A549 (cell line): Measurements from ENCODE around the gene MELK. TPM values are rescaled to one million over a fixed set of nuclear protein-coding genes. Genes with fewer than 3 reads are reported as not detected.
A peak's percentile ranks its signal among the peaks of the same experiment; 100 is the strongest.

Experiments
- ATAC-seq, 2 experiments: fragments of 200-7000 bp in 1 of 2; fragments of >200 bp in 1 of 2; cut with Nextera tagmentation in 1 of 2; cut with Tn5 transposase in 1 of 2; 3 replicates each; pipeline versions ENCODE4 v1.8.0 to v1.9.1; 2018 to 2020; ENCODE audit warnings: mild to moderate bottlenecking in 1 of 2, moderate library complexity in 1 of 2
- CTCF ChIA-PET: fragments of 300-600 bp; sonication (Branson Sonifier 250); formaldehyde crosslinking; extraction: SDS; loops from one replicate; lab custom pipeline; 2021; ENCODE audit warnings: antibody characterized with exemption, inconsistent platforms; lab: Yijun Ruan, JAX
- POLR2A ChIA-PET: fragments of 350-600 bp; formaldehyde crosslinking; extraction: SDS; loops from one replicate; lab custom pipeline; 2021; ENCODE audit warnings: antibody characterized with exemption, inconsistent platforms; lab: Yijun Ruan, JAX
- DNase-seq, 2 experiments: peaks; one replicate each; pipeline versions ENCODE4 v3.0.0 to v3.0.0-alpha.2; 2011 to 2016; ENCODE audit warnings: low read depth in 1 of 2, low spot score in 1 of 2
- FAIRE-seq: peaks from 2 replicates; lab custom pipeline; 2011; peaks lifted over from hg19 to GRCh38; lab: Jason Lieb, UNC
- H3K27ac ChIP-seq, 2 experiments: fragments of >200 bp; sonication (Bioruptor Twin); formaldehyde crosslinking; 3 replicates each; pipeline ENCODE4 v1.5.1; 2016 to 2017
- H3K4me1 ChIP-seq: fragments of >200 bp; sonication (Bioruptor Twin); formaldehyde crosslinking; 3 replicates; pipeline ENCODE4 v1.6.1; 2016
- H3K4me2 ChIP-seq: fragments of >200 bp; sonication (Bioruptor Twin); formaldehyde crosslinking; 3 replicates; pipeline ENCODE4 v1.6.1; 2016
- H3K4me3 ChIP-seq: fragments of >200 bp; sonication (Bioruptor Twin); formaldehyde crosslinking; 3 replicates; pipeline ENCODE4 v1.5.1; 2016
- H3K9me3 ChIP-seq: fragments of >200 bp; sonication (Bioruptor Twin); formaldehyde crosslinking; 3 replicates; pipeline ENCODE4 v1.6.1; 2016
- BCL3 ChIP-seq: fragments of >200 bp; sonication (Bioruptor Twin); formaldehyde crosslinking; IDR thresholded peaks from 3 replicates; pipeline ENCODE4 v1.6.1; 2016
- BHLHE40 ChIP-seq: IDR thresholded peaks from 2 replicates; pipeline ENCODE4 v1.6.1; 2012; ENCODE audit warnings: low read depth, low read length, inconsistent platforms
- CTCF ChIP-seq: fragments of >200 bp; sonication (Bioruptor Twin); formaldehyde crosslinking; IDR thresholded peaks from 3 replicates; pipeline ENCODE4 v1.5.1; 2016
- E2F6 ChIP-seq: IDR thresholded peaks from 2 replicates; pipeline ENCODE4 v1.6.1; 2012; ENCODE audit warnings: low read depth, borderline replicate concordance
- EHMT2 ChIP-seq: fragments of 200-600 bp; sonication (generic); IDR thresholded peaks from 2 replicates; pipeline ENCODE4 v1.6.1; 2016; ENCODE audit warnings: antibody characterized with exemption, low read depth, mild to moderate bottlenecking, moderate library complexity
- ELK1 ChIP-seq: fragments of 150-350 bp; IDR thresholded peaks from 2 replicates; pipeline ENCODE4 v1.6.1; 2014; ENCODE audit warnings: low read depth, mild to moderate bottlenecking, low read length
- EP300 ChIP-seq, 2 experiments: fragments of >200 bp; sonication (Bioruptor Twin); formaldehyde crosslinking; IDR thresholded peaks; 2 replicates in 1 of 2; 3 replicates in 1 of 2; pipeline ENCODE4 v1.6.1; 2016 to 2017
- FOSL2 ChIP-seq, 2 experiments: fragments of 450-650 bp in 1 of 2; fragments of >200 bp in 1 of 2; sonication (Bioruptor Twin) in 1 of 2; formaldehyde crosslinking; IDR thresholded peaks; 2 replicates each; pipeline versions ENCODE4 v1.5.0 to v1.6.1; 2016 to 2020; ENCODE audit warnings: mild to moderate bottlenecking in 1 of 2, moderate library complexity in 1 of 2
- FOXS1 ChIP-seq: fragments of 250-450 bp; sonication (Bioruptor Pico); IDR thresholded peaks from 2 replicates; pipeline ENCODE4 v1.5.0; 2020; ENCODE audit warnings: mild to moderate bottlenecking, moderate library complexity
- HMGXB4 ChIP-seq: fragments of 250-450 bp; sonication (Bioruptor Pico); IDR thresholded peaks from 2 replicates; pipeline ENCODE4 v1.5.0; 2021; ENCODE audit warnings: mild to moderate bottlenecking, moderate library complexity, borderline replicate concordance
- KDM1A ChIP-seq: fragments of 200-600 bp; sonication (generic); IDR thresholded peaks from 2 replicates; pipeline ENCODE4 v1.6.1; 2016; ENCODE audit warnings: low read depth, mild to moderate bottlenecking
- MAFK ChIP-seq: fragments of 450-650 bp; IDR thresholded peaks from 2 replicates; pipeline ENCODE4 v1.6.1; 2014; ENCODE audit not compliant: partially characterized antibody
- MAX ChIP-seq: IDR thresholded peaks from 2 replicates; pipeline ENCODE4 v1.6.1; 2012
- PBX3 ChIP-seq: IDR thresholded peaks from 2 replicates; pipeline ENCODE4 v1.6.1; 2012
- POLR2A ChIP-seq: IDR thresholded peaks from 2 replicates; pipeline ENCODE4 v1.6.1; 2012; ENCODE audit warnings: mild to moderate bottlenecking, low read length
- RARB ChIP-seq: fragments of 250-450 bp; sonication (Bioruptor Pico); IDR thresholded peaks from 2 replicates; pipeline ENCODE4 v1.8.0; 2021; ENCODE audit warnings: mild to moderate bottlenecking, moderate library complexity
- RFX5 ChIP-seq: fragments of 450-650 bp; IDR thresholded peaks from 2 replicates; pipeline ENCODE4 v1.7.1; 2014; ENCODE audit warnings: antibody characterized with exemption, mild to moderate bottlenecking, moderate library complexity
- ZFP36 ChIP-seq: fragments of 450-650 bp; IDR thresholded peaks from 2 replicates; pipeline ENCODE4 v1.6.1; 2014; ENCODE audit warnings: borderline replicate concordance; ENCODE audit not compliant: partially characterized antibody
- whole genome bisulfite sequencing: methylation state at CpG from one replicate; pipeline ENCODE4 v1.1.6; 2017; ENCODE audit errors: missing lambda C conversion rate; 5-methylcytosine and 5-hydroxymethylcytosine counted together
- polyA plus RNA-seq, 4 experiments: library from polyadenylated mRNA; depleted of rRNA in 3 of 4; stranded (reverse); fragments of >200 nt; fragmentation: RNase III in 1 of 4; extraction: RNeasy Plus Mini Kit Qiagen cat#74134 plus additional on column Dnase treatment in 1 of 4; gene quantifications; 2 replicates in 3 of 4; 3 replicates in 1 of 4; pipeline ENCODE4 v1.2.3, GENCODE V29; 2011 to 2017

MELK gene
- polyA plus RNA-seq, 2 of the 4 experiments (the other 2 are of a cell fraction), result 72.7 to 92.4 TPM

GRCh38 chr9:36704148-36704547, 131.5 kb downstream of the MELK start:
- DNase-seq, result no peak
- no peak overlapping the region for H3K27ac ChIP-seq
- FAIRE-seq, result no peak
- H3K4me1 ChIP-seq, result no peaks in the 10 kb centered on the region
- TF ChIP-seq CTCF, result no peak
- peak; percentile 78 for TF ChIP-seq MAFK
- POLR2A ChIA-PET, result no interaction called here
- CTCF ChIA-PET, result no interaction called here
- no peak for ATAC-seq
- H3K4me3 ChIP-seq, result no peak overlapping the region
- no peak overlapping the region for H3K4me2 ChIP-seq
- H3K9me3 ChIP-seq, result peaks cover 8% of the 10 kb centered on the region; the same call in 2 of the 3 replicates

GRCh38 chr9:36713515-36714490, 141.1 kb downstream of the MELK start:
- no peak for TF ChIP-seq EHMT2
- no peak for TF ChIP-seq ELK1
- no peak for TF ChIP-seq KDM1A
- no peak for TF ChIP-seq MAX
- no peak for TF ChIP-seq FOSL2 (IDR thresholded peaks at IDR 0.05)
- TF ChIP-seq FOSL2 (CRISPR knock-in tag; IDR thresholded peaks at IDR 0.05), result no peak
- TF ChIP-seq EP300 (IDR thresholded peaks at IDR 0.05), result no peak
- no peak for TF ChIP-seq BCL3
- no peak for TF ChIP-seq ZFP36
- TF ChIP-seq RARB, result no peak
- TF ChIP-seq CTCF, result no peak
- no peak for TF ChIP-seq RFX5
- no peak for TF ChIP-seq BHLHE40
- TF ChIP-seq FOXS1 (CRISPR knock-in tag), result no peak
- TF ChIP-seq E2F6, result no peak
- TF ChIP-seq HMGXB4 (CRISPR knock-in tag), result no peak
- TF ChIP-seq POLR2A, result no peak
- TF ChIP-seq PBX3, result no peak
- Histone ChIP-seq H3K27ac (no peak overlapping the region), H3K4me1 (no peaks in the 10 kb centered on the region), H3K9me3 (no peaks in the 10 kb centered on the region), H3K4me3 (no peak overlapping the region), H3K4me2 (no peak overlapping the region)
- ATAC-seq (no peak), FAIRE-seq (no peak), DNase-seq (no peak)
- ChIA-PET CTCF (interaction anchor here (0.8 to 1.9 kb wide), 2 partner anchors 15 to 279 kb away, joined by 3 to 8 read pairs; no protein-coding TSS in a partner anchor), POLR2A (no interaction called here)
- WGBS, result 71% methylated on average over 27 of the region's 29 CpGs
